Mesenteric fat pad (tissue), 1 donor: Measurements from ENCODE around the gene ORMDL3. TPM values are rescaled to one million over a fixed set of nuclear protein-coding genes. Genes with fewer than 3 reads are reported as not detected.

ENCODE experiments used
- DNase-seq: peaks from one replicate; pipeline ENCODE4 v3.0.0-alpha.2; 2020; ENCODE audit warnings: low spot score
- long read RNA-seq: library from polyadenylated mRNA; unstranded; transcript quantifications from one replicate; pipeline ENCODE4 v2.0.0, GENCODE V29; 2020
- total RNA-seq: library from RNA; stranded (reverse); fragmentation: NEBNext Ultra II Directional; extraction: Animal tissue kit (Norgen Biotek cat#: 25700); gene quantifications from one replicate; pipeline ENCODE4 v1.2.1, GENCODE V29; 2021
- donor health status: DM: yes; HTN: yes; CAD: no.

The ORMDL3 gene, protein sequence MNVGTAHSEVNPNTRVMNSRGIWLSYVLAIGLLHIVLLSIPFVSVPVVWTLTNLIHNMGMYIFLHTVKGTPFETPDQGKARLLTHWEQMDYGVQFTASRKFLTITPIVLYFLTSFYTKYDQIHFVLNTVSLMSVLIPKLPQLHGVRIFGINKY
- 191 TPM for total RNA-seq
- long read RNA-seq, transcript ORMDL3-204 (4 exons, 2,106 nt), result minor isoform, 7 of 47 reads
- long read RNA-seq, transcript ORMDL3-201 (4 exons, 2,111 nt), result major isoform, 32 of 47 reads
- long read RNA-seq, partial matches to known transcripts, result 4 of 47 reads
- long read RNA-seq, other reads (novel, unspliced or antisense), result 4 of 47 reads

DNA sequence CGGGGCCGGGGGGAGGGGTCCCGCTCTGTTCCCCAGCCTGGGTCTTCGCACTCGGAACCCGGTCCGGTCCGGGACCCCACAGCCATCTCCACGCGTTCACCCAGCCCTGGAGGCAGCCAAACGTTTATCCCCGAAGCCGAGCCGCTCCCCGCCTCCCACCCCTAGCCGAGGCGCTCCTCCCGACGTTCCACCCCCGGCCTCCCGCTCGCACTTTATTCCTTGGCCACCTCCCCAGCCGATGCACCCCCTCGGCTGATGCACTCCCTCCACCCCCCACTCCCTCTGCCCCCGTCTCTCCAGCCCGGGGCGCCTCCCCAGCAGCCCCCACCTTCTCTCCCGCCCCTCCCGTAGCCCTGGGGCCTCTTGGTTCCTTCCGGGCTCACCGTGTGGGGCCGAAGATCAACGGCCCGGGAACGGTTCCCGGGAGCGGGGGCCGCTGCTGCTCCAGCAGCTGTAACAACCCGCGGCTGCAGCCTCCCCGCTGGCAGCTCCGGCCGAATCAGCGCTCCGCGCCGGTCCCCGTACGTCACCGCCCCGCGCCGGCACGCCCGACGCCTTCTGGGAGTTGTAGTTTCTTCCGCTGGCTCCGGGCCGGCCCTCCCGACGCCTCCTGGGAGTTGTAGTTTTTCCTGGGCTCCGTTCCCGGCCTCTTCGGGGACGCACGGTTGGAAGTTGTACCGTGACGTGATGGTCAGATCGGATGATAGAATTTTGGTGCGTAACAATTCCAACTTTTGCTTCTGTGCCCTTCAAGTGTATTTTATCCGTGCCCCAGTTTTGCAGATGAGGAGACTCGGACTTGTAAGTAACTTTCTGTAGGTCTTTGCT is at the start of gene ORMDL3, which contains the start of gene LRRC3C:
Gene ORMDL3 (minus strand): TSS at position 501 of the 828 bp plus-strand sequence. CDS start 3,398 bp downstream, outside the sequence.
Gene LRRC3C (plus strand): TSS at position 632 of the 828 bp plus-strand sequence. CDS start 13,792 bp downstream, outside the sequence.
- peak; percentile 99 for DNase-seq

DNA sequence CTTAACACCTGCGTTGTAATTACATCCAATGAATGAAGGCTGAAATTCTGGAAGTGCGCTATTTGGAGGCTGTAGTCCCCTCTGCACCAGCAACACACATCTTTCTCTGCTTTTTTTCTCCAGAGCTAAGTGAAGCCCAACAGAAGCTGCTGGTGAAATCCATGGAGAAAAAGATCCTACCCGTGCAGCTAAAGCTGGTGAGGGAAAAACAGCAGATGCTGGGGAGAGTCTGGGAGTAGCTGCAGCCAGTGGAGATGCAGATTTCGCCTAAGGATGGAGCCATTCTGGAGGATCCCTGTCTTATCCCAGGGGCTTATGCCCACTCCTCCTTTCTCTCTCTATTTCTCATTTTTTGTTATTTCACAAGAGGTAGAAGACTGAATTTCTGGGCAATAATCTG is 48.4 kb upstream of the ORMDL3 start:
- no peak for DNase-seq

DNA sequence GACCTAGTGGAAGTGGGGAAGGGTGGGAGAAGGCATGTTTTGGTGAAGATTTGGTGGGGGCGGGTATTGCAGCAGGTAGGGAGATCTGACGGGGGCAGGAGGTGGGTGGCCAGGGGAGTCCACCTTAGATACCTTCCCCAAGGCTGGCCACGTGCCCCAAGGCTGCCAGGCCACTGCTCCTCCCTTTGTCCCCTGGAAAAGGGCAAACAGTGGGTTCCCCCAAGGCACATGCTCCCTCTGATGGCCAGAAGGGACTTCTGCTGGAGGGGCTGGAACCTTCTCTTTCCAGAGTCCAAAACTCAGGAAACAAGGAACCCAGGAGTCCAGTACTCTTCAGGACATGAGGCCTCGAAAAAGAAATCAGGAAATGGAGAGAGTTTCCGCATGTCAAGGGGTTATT is 47.0 kb upstream of the ORMDL3 start:
- no peak for DNase-seq

DNA sequence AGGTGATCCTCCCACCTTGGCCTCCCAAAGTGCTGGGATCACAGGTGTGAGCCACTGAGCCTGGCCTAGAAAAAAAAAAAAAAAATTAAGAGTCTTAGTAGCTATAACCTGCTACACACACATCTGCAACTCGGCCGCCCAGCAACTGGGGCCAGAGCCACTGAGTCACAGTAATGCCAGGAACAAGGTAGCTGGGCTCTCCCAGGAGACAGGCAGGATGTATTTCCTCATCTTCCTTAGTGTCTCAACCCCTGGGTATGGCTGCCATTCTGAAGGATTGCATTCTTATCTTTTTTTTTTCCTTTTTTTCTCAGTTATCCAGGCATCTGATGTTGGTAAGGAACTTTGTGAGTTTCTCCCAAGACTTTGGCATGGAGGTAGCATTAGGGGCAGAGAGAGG is 46.1 kb upstream of the ORMDL3 start:
- no peak for DNase-seq

DNA sequence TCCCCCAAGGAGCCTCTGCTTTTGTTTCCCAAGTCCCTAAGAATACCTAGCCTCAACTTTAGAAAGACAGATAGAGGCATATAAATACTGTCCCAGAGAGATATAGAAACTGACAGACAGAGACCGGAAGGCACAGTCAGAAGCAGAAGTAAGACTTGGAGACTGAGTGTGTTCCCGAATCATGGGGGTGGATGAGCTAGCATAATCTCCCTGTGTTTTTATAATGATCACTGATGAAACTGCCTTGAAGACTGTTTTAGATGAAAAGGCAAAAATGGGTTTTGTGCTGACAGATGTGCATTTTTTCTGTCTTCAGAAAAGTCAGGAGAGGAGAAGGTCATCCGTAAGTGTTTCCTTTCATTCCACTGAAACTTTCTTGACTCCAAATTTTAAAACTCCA is 44.9 kb upstream of the ORMDL3 start:
- DNase-seq, result no peak

DNA sequence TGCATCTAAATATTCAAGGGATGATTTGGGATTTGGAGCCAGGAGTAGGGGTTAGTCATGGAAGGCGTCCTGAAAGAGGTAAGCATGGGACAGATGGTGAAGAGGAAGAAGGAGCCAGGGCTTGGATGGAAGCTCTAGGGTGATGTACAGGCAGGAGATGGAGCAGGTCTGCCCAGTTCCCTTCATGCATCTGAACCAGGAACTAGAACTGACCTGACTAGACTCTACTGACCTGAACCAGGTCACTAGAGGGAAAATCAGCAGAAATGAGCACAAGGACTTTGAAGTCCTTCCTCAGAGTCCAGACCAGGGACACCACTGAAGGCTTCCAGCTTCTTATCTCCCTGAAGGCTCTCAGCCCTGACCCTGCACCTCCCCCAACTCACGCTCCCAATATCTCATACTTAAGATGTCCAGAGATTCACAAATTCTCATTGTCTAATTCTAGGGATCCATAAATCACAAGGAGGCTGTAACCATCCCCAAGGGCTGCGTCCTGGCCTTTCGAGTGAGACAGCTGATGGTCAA is 43.7 kb upstream of the ORMDL3 start:
- DNase-seq, result no peak

DNA sequence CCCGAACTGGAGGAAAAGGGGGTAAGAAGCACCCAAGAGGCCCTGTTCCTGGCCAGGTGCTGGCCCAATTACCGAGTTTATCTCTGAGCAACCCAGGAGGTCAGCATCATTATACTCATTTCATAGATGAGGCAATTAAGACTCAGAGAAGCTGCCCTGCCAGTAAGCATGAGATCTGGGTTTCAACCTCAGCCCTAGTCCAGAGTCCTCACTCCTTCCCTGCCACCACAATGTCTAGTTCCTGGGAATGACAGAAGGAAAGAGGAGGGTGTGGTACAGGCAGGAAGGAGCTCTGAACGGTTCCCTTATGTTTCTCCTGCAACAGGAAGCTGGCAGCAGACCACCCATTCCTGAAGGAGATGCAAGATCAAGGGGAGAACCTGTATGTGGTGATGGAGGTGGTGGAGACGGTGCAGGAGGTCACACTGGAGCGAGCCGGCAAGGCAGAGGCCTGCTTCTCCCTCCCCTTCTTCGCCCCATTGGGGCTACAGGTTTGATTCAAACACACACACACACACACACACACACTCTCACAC is 42.8 kb upstream of the ORMDL3 start:
- DNase-seq, result no peak

DNA sequence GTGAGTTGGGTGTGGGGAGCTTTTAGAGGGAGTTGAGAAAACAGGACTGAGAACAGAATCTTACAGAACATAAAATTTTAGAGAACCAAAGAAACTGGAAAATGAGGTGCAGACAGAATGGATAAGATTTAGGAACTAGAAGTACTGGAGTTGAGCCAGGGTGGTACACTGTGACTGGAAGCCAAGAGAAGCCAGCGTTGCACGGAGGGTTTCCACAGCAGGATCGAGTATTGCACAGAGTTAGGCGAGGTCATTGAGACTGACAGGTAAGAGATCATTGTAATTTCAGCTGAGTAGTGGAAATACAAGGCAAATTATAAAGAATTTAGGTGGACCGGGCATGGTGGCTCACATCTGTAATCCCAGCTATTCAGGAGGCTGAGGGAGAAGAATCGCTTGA is 42.0 kb upstream of the ORMDL3 start:
- DNase-seq, result no peak

DNA sequence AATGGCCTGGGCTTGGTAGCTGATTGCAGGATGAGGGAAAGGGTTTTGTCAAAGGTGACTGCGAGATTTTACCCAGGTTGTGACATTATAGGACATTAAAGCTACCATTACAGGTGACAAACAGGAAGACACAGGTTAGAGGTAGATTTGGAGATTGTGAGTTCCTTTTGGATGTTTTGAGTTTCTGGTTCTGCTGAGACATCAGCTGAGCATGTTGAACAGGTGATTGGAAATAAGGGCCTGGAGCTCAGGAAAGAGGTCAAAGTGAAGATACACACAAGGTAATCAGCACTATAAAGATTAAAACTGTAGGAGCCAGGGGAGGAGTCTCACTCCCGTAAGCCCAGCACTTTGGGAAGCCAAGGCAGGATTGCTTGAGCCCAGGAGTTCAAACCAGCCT is 41.4 kb upstream of the ORMDL3 start:
- DNase-seq, result no peak

DNA sequence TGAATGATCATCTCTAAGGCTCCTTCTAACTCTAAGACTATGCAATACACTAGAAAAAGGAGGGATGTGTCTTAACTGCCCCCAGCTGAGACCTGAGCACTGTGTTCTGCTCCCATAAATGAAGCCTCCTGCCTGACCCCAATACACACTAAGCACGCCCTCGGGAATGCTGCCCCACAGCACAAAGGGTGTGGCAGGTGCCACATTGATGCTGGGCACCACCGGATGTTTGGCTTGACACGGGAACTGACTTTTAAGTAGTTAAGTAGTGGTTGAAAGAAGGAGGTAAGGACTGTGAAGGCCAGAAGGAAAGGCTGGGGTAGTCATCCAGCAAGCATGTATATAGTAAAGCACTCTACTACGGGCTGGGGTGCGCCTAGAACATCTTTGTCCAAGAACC is 39.4 kb upstream of the ORMDL3 start:
- DNase-seq, result no peak

DNA sequence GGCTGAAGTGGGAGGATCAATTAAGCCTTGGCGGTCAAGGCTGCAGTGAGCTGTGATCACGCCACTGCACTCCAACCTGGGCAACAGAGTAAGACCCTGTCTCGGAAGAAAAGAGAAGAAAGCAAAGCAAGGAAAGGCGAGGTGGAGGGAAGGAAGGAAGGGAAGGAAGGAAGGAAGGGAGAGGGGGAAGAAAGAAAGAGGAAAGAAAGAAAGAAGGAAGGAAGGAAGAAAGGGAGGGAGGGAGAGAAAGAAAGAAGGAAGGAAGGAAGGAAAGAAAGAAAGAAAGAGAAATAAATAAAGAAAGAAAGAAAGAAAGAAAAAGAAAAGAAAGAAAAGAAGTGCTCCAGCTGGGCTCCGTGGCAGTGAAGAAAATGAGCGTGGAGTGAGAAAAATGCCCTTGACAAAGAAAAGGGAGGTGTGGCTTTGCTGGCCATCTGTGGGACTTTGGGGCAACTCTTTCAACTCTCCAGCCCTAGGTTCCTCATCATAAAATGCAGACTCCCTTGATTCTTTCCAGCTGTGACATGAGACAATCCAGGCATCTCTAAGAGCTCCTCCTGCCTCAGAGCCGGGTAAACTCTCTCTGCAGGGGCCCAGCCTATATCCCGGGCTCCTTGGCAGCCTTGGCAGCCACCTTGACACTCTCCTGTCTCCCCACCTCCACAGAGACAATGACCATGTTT is 37.8 kb upstream of the ORMDL3 start:
- DNase-seq, result no peak

- DNase-seq, result no peak
Observed at GRCh38 chr17:39963829-39964228, 36.4 kb upstream of the ORMDL3 start.

DNA sequence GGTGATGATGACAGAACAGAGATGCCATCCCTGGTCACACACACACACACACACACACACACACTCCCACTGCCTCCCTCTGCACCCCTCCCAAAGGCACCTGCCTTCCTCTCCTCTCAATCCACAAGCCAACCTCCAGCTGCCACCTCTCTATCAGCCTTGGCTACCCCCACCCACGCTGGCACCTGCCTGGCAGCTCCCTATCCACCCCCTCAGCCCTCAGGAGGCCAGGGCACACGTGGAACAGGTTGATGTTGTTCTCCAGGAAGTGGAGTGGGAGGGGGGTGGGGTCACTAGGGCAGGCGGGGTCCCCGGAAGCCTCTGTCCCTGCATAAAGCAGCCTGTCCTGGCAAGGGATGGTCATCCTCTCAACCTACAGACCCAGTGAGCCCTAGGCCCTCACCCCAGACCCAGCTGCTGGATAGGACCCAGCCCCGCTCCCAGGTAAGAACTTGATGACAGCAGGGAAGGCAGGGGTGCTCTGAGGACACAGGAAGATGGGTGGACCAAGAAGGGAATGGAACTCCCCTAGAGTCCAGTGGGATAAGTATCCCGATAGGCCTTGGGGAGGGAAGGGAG is 35.3 kb upstream of the ORMDL3 start, which contains the start of gene GSDMA:
Gene GSDMA (plus strand): TSS at position 363 of the 579 bp plus-strand sequence. CDS start 2,684 bp downstream, outside the sequence.
- no peak for DNase-seq

DNA sequence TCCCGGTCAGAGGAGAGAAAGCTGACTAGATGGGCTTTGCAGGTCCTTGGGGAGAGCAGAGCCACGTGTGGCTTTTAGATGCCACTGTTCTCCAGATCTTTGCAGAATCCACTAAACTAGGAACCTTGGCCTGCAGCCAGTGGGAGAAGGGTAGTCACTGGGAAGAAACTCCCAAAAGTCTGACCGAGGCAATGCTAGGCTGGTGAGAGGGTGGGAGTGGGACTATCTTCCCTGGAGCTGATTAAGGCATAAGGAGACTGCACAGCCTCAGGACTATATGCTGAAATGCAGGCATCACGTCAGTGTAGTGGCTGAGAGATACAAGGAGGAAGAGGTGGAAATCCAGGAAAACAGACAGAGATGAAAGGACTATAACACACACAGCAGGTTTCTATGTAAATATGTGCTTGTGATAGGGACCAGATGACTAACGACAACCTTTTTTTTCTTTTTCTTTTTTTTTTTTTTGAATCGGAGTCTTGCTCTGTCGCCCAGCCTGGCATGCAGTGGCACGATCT is 33.2 kb upstream of the ORMDL3 start:
- DNase-seq, result no peak

DNA sequence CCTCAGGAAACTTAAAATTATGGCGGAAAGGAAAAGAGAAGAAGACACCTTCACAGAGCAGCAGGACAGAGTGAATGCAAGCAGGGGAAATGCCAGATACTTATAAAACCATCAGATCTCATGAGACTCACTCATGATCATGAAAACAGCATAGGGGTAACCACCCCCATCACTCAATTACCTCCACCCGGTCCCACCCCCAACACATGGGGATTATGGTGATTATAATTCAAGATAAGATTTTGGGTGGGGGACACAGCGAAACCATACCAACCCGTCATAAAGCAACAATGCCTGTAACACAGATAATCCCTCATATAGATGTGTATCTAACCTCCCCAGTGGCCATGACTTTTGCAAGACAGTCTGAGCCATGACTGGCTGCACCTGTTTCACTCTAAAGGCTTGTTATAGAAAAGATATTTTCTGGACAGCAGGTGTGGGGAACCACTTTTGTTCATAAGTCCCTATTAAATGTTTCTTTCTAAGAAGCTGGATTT is 28.4 kb upstream of the ORMDL3 start:
- DNase-seq, result no peak

DNA sequence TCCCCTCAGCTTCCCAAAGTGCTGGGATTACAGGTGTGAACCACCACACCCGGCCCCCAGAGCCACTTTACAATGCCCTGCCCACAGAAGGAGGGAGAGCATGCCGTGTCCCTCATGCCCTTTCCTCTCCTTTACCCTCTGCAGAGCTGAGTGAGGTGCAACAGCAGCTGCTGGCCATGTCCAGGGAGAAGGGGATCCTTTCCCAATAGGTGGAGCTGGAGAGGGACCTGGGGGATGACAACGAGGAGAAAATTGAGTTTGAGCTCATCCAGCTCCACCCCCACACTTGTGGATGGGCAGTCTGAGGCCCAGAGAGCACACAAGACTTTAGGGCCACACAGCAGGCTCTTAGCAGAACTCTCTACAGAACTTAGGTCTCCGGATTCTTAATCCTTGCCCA is 27.5 kb upstream of the ORMDL3 start:
- DNase-seq, result no peak

GRCh38 chr17:39953471-39953888 is 26.1 kb upstream of the ORMDL3 start:
- DNase-seq, result no peak

DNA sequence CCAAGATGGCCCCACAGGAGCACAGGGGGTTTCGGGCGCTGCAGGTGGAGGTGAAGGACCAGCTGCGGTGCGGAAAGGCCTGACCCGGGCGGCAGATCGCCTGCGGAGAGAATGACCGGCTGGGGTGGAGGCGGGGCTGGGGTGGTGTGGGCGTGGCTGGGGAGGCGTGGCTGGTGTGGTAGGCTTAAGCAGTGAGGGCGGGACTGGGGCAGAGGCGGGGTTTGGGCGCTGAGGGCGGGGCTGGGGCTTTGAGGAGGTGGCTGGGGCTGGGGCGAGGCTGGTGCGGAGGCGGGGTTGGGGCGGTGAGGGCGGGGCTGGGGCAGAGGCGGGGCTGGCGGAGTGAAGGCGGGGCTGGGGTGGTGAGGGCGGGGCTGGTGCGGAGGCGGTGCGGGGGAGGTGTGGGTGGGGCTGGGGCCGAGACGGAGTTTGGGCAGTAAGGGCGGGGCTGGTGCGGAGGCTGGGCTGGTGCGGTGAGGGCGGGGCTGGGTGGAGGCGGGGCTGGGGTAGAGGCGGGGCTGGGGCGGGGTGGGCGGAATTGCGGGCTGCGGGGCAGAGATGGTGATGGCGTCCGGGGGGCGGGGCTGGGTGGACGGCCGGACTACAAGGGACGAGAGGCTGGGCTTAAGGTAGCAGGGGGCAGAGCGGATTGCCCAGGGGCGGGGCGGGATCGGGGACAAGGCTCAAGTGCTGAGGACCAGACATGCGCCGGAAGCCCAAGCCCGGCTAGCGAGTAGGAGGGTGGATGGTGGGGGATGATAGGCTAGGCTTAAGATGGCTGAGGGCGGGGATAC is 25.5 kb upstream of the ORMDL3 start:
- DNase-seq, result peak; percentile 99

GRCh38 chr17:39951924-39952679 is 24.7 kb upstream of the ORMDL3 start:
- DNase-seq, result no peak
